Mucosa of descending colon (tissue), 3 donors: ENCODE results near the gene ZNF280D. TPM values are rescaled to one million over a fixed set of nuclear protein-coding genes. Genes with fewer than 3 reads are reported as not detected.

Experiments
- ATAC-seq: fragments of 200-7000 bp; cut with Tn5 transposase; one replicate; pipeline ENCODE4 v1.9.1; 2020; ENCODE audit warnings: mild to moderate bottlenecking, moderate library complexity
- DNase-seq, 3 donors: peaks; one replicate each; pipeline ENCODE4 v3.0.0-alpha.2; 2020
- H3K36me3 ChIP-seq: fragments of 200-600 bp; one replicate; pipeline ENCODE4 v1.8.0; 2021; ENCODE audit warnings: low read depth, mild to moderate bottlenecking
- H3K4me1 ChIP-seq: fragments of 200-600 bp; one replicate; pipeline ENCODE4 v1.8.0; 2021; ENCODE audit warnings: low read depth, mild to moderate bottlenecking
- H3K4me3 ChIP-seq: fragments of 200-600 bp; one replicate; pipeline ENCODE4 v1.8.0; 2021; ENCODE audit warnings: mild to moderate bottlenecking
- H3K9me3 ChIP-seq: fragments of 200-600 bp; one replicate; pipeline ENCODE4 v1.8.0; 2021; ENCODE audit warnings: mild to moderate bottlenecking
- CTCF ChIP-seq: fragments of 200-600 bp; IDR thresholded peaks from one replicate; pipeline ENCODE4 v1.8.0; 2022; ENCODE audit warnings: antibody characterized with exemption, mild to moderate bottlenecking
- intact Hi-C, 2 donors: fragments of 100-400 bp; cut with DNase I in 1 of 2; cut with micrococcal nuclease in 1 of 2; formaldehyde crosslinking; loops; one replicate each; pipeline versions ENCODE4 v1.11.0 to v1.11.1; 2022; cut with DNase I, micrococcal nuclease
- total RNA-seq, 3 donors: library from RNA; stranded (reverse); fragmentation: NEBNext Ultra II Directional in 2 of 3; extraction: Animal tissue kit (Norgen Biotek cat#: 25700) in 2 of 3; gene quantifications; one replicate each; pipeline versions ENCODE4 v1.2.1 to v1.2.4, GENCODE V29; 2021 to 2023
- donor health status: DM: no; HTN: no; CAD: no; lungs with moderate emphysema.
- donor health status: DM: no; HTN: no; CAD: no.
- donor health status: DM: no; HTN: yes; CAD: no.

The ZNF280D gene
- total RNA-seq, 3 donors from 2014 or later, result 29.6 to 51.0 (median 39.8) TPM

DNA sequence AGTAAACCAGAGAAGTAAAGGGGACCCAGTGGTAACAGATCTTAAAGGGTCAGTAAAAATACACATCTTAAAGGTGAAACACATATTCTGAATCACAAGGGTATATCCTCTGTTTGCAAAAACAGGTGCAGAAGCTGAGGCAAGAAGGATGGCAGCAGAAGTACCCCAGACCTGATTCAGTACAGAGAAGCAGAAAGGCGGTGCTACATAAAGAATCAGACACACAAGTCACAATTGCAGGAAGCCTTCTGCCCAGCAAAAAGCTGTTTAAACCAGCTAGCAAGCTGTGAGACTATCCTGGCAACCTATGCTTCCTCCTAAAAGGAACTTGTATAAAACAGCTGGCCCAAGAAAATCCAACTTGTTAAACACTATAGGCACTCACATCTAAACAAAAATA lies 49.4 kb downstream of the ZNF280D start:
- Histone ChIP-seq H3K36me3 (no peaks in the 10 kb centered on the region), H3K4me1 (peaks cover 5% of the 10 kb centered on the region), H3K9me3 (no peaks in the 10 kb centered on the region), H3K4me3 (no peak overlapping the region)
- intact Hi-C loops, result no loop called here
- ATAC-seq, result no peak
- no peak for DNase-seq
- TF ChIP-seq CTCF, result no peak

GRCh38 chr15:56681113-56681512 lies 52.2 kb downstream of the ZNF280D start:
- Histone ChIP-seq H3K4me3 (no peak overlapping the region), H3K9me3 (no peaks in the 10 kb centered on the region), H3K4me1 (peaks cover 5% of the 10 kb centered on the region), H3K36me3 (no peaks in the 10 kb centered on the region)
- ATAC-seq (no peak), DNase-seq (no peak)
- TF ChIP-seq CTCF, result no peak
- intact Hi-C loops, result no loop called here

DNA sequence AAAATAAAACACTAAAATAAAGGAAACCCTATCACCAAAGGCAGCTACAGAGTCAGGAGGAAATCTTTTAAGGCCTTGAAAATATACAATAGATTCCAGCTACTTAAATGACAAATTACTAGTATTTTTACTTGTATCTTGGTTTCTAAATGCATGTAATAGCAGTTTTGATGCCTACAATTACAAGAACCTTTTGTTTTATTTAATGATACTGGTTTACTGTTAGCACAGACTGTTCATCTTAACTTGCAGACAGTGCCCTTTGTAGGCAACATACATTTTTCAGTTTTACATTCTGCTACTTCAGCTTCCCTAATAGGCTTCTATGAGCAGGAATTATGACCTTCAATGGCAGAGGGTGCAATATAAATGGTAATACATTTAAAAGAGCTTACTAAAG lies 54.1 kb downstream of the ZNF280D start:
- H3K4me3 ChIP-seq, result no peak overlapping the region
- H3K9me3 ChIP-seq, result no peaks in the 10 kb centered on the region
- ATAC-seq (no peak), DNase-seq (no peak)
- no peaks in the 10 kb centered on the region for H3K36me3 ChIP-seq
- no peaks in the 10 kb centered on the region for H3K4me1 ChIP-seq
- intact Hi-C loops, result no loop called here
- no peak for TF ChIP-seq CTCF

- Histone ChIP-seq H3K4me1 (no peaks in the 10 kb centered on the region), H3K4me3 (no peak overlapping the region), H3K9me3 (no peaks in the 10 kb centered on the region), H3K36me3 (no peaks in the 10 kb centered on the region)
- DNase-seq, result no peak
- intact Hi-C loops, result no loop called here
- ATAC-seq, result no peak
- no peak for TF ChIP-seq CTCF
These were observed 54.7 kb downstream of the ZNF280D start for GRCh38 chr15:56678571-56678970.

DNA sequence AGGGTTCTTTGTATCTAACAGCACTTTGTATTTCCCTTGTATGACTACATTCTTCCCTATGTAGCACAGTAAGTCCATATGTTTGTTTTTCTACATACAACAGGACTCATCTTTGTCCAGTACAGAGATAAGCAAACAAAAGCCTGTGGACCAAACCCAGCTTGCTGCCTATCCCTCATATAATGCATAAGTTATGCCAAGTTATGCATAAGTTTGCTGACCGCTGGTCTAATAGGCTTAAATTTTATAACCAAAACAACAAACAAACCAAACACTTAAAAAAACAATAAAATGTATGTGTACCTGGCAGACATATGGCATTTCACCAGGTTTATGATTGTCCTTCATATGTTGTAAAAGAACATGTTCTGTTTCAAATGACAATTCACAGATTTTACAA lies 56.0 kb downstream of the ZNF280D start:
- H3K36me3 ChIP-seq, result no peaks in the 10 kb centered on the region
- no peaks in the 10 kb centered on the region for H3K9me3 ChIP-seq
- no peaks in the 10 kb centered on the region for H3K4me1 ChIP-seq
- intact Hi-C loops, result no loop called here
- no peak overlapping the region for H3K4me3 ChIP-seq
- ATAC-seq (no peak), DNase-seq (no peak)
- TF ChIP-seq CTCF, result no peak

DNA sequence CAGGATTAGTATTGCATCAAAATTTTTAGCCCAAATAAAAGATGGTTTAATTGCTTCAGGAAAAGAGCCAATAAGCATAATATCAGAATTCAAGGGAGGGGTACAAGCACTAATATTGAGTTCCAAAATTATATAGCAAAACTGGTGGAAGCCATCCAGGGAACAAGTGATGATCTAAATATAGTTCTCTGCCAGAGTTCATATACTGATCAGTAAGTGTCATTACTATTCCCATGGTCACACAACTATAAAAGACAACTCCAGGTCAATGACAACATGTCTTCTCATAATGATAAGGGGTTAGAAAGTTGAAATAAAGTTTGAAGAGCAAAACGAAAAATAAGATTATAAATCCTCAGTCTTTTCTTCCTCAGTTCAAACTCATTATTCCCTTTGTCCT lies 57.4 kb downstream of the ZNF280D start:
- Histone ChIP-seq H3K4me3 (no peak overlapping the region), H3K36me3 (no peaks in the 10 kb centered on the region), H3K9me3 (no peaks in the 10 kb centered on the region), H3K4me1 (no peaks in the 10 kb centered on the region)
- DNase-seq (no peak), ATAC-seq (no peak)
- TF ChIP-seq CTCF, result no peak
- intact Hi-C loops, result no loop called here
